ENCODE data around the gene RBM24. TPM values are rescaled to one million over a fixed set of nuclear protein-coding genes. Genes with fewer than 3 reads are reported as not detected.

The RBM24 gene
- total and polyA plus RNA-seq, 2 of the 13 experiments (the other 11 are each of a cell fraction or from before 2014, with no cell fraction given), result 1.5 to 14.2 TPM

GRCh38 chr6:17311595-17312311 lies 30.6 kb downstream of the RBM24 start (continued):
- no peak for TF ChIP-seq FOXO4 (CRISPR knock-in tag; conservative IDR thresholded peaks at IDR 0.05)
- TF ChIP-seq, protein P1, sequence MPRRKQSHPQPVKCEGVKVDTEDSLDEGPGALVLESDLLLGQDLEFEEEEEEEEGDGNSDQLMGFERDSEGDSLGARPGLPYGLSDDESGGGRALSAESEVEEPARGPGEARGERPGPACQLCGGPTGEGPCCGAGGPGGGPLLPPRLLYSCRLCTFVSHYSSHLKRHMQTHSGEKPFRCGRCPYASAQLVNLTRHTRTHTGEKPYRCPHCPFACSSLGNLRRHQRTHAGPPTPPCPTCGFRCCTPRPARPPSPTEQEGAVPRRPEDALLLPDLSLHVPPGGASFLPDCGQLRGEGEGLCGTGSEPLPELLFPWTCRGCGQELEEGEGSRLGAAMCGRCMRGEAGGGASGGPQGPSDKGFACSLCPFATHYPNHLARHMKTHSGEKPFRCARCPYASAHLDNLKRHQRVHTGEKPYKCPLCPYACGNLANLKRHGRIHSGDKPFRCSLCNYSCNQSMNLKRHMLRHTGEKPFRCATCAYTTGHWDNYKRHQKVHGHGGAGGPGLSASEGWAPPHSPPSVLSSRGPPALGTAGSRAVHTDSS (CRISPR knock-in tag; conservative IDR thresholded peaks at IDR 0.05), result no peak
- no peak for TF ChIP-seq ZNF367 (CRISPR knock-in tag; IDR thresholded peaks at IDR 0.05; ENCODE audit: borderline replicate concordance)
- TF ChIP-seq HNRNPLL (IDR thresholded peaks at IDR 0.05; ENCODE audit: low read depth, low read length, poor library complexity, severe bottlenecking), result no peak
- TF ChIP-seq, protein P2, sequence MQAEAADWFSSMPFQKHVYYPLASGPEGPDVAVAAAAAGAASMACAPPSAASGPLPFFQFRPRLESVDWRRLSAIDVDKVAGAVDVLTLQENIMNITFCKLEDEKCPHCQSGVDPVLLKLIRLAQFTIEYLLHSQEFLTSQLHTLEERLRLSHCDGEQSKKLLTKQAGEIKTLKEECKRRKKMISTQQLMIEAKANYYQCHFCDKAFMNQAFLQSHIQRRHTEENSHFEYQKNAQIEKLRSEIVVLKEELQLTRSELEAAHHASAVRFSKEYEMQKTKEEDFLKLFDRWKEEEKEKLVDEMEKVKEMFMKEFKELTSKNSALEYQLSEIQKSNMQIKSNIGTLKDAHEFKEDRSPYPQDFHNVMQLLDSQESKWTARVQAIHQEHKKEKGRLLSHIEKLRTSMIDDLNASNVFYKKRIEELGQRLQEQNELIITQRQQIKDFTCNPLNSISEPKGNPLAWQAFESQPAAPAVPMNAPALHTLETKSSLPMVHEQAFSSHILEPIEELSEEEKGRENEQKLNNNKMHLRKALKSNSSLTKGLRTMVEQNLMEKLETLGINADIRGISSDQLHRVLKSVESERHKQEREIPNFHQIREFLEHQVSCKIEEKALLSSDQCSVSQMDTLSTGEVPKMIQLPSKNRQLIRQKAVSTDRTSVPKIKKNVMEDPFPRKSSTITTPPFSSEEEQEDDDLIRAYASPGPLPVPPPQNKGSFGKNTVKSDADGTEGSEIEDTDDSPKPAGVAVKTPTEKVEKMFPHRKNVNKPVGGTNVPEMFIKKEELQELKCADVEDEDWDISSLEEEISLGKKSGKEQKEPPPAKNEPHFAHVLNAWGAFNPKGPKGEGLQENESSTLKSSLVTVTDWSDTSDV (CRISPR knock-in tag; IDR thresholded peaks at IDR 0.05), result no peak
- peak; percentile 91 for TF ChIP-seq SOX5 (CRISPR knock-in tag; IDR thresholded peaks at IDR 0.05; ENCODE audit: borderline replicate concordance)
- TF ChIP-seq, protein P3, sequence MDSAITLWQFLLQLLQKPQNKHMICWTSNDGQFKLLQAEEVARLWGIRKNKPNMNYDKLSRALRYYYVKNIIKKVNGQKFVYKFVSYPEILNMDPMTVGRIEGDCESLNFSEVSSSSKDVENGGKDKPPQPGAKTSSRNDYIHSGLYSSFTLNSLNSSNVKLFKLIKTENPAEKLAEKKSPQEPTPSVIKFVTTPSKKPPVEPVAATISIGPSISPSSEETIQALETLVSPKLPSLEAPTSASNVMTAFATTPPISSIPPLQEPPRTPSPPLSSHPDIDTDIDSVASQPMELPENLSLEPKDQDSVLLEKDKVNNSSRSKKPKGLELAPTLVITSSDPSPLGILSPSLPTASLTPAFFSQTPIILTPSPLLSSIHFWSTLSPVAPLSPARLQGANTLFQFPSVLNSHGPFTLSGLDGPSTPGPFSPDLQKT (CRISPR knock-in tag; IDR thresholded peaks at IDR 0.05; ENCODE audit: borderline replicate concordance), result no peak
- peak; percentile 34; the same call in 1 of the 2 replicates for TF ChIP-seq ZNF567 (CRISPR knock-in tag; IDR thresholded peaks at IDR 0.05; ENCODE audit: borderline replicate concordance)
- TF ChIP-seq KLF9 (CRISPR knock-in tag; IDR thresholded peaks at IDR 0.05; ENCODE audit: low read depth), result peak; percentile 54; the same call in 1 of the 2 replicates
- TF ChIP-seq ZBTB21 (CRISPR knock-in tag; IDR thresholded peaks at IDR 0.05), result peak; percentile 95
- TF ChIP-seq KDM4B (CRISPR knock-in tag; IDR thresholded peaks at IDR 0.05), result peak; percentile 62
- peak; percentile 97 for TF ChIP-seq ZBTB38 (CRISPR knock-in tag; IDR thresholded peaks at IDR 0.05)
- TF ChIP-seq SCMH1 (CRISPR knock-in tag; IDR thresholded peaks at IDR 0.05; ENCODE audit: borderline replicate concordance), result no peak
- peak; percentile 68 for TF ChIP-seq ZNF782 (CRISPR knock-in tag; IDR thresholded peaks at IDR 0.05; ENCODE audit: borderline replicate concordance)
- no peak; the same call in 1 of the 2 replicates for TF ChIP-seq SATB2 (CRISPR knock-in tag; IDR thresholded peaks at IDR 0.05)
- TF ChIP-seq ZNF816 (CRISPR knock-in tag; IDR thresholded peaks at IDR 0.05; ENCODE audit: borderline replicate concordance), result no peak; the same call in 1 of the 2 replicates
- TF ChIP-seq CBX5 (CRISPR knock-in tag; IDR thresholded peaks at IDR 0.05; ENCODE audit: borderline replicate concordance), result peak; percentile 96
- no peak for TF ChIP-seq KLF12 (CRISPR knock-in tag; IDR thresholded peaks at IDR 0.05; ENCODE audit: borderline replicate concordance)
- TF ChIP-seq NBN (conservative IDR thresholded peaks at IDR 0.05), result no peak
- peak; percentile 63; the same call in 1 of the 2 replicates for TF ChIP-seq KDM3A (CRISPR knock-in tag; IDR thresholded peaks at IDR 0.05; ENCODE audit: low read depth)
- TF ChIP-seq, protein P4, sequence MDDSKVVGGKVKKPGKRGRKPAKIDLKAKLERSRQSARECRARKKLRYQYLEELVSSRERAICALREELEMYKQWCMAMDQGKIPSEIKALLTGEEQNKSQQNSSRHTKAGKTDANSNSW (CRISPR knock-in tag; IDR thresholded peaks at IDR 0.05; ENCODE audit: borderline replicate concordance), result 0 out of 2 replicates have a peak, but pooled peaks have one; percentile 49
- no peak for TF ChIP-seq HDAC6 (IDR thresholded peaks at IDR 0.05; ENCODE audit: low read depth, low read length)
- peak; percentile 91 for TF ChIP-seq MTA1 (CRISPR knock-in tag; IDR thresholded peaks at IDR 0.05; ENCODE audit: borderline replicate concordance)
- no peak for TF ChIP-seq RAD51 (IDR thresholded peaks at IDR 0.05; ENCODE audit: borderline replicate concordance)

Measured in HepG2 (cell line).